ENCODE data around the gene CPN1.
"Not testable (repeated sequence)": the region's sequence is repeated elsewhere in the genome, so short reads cannot be mapped to it uniquely, and the experiment has no call there.

CPN1 gene

GRCh38 chr10:100081075-100082001, at the start of gene CPN1:
Gene CPN1, minus strand, starts transcription at chr10:100081869. Its CDS starts 244 bp downstream, at chr10:100081625.
- no peak for DNase-seq (ENCODE audit: low spot score)

- no peak for DNase-seq (ENCODE audit: low spot score)
Measured at GRCh38 chr10:100130831-100131230, 49.2 kb upstream of the CPN1 start.

DNA sequence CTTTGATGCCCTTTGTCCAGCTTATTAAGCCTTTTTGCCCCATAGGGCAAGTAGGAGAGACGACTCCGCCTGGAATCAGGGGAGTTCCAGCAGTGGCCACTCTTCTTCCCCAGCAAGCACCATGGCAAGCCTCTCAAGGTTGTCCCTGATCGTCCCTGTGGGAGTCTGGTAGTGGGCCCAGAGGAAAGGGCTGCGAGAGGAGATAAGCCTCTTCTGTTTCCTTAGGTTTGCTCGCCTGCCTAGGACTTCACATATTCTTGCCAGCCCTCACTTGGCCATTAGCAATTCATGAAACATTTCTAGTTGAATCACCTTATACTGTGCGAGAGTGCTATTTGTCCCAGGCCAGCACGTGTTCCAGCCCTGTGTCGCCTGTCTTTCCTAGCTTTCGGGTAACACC, 47.8 kb upstream of the CPN1 start:
- DNase-seq (ENCODE audit: low spot score), result no peak

DNA sequence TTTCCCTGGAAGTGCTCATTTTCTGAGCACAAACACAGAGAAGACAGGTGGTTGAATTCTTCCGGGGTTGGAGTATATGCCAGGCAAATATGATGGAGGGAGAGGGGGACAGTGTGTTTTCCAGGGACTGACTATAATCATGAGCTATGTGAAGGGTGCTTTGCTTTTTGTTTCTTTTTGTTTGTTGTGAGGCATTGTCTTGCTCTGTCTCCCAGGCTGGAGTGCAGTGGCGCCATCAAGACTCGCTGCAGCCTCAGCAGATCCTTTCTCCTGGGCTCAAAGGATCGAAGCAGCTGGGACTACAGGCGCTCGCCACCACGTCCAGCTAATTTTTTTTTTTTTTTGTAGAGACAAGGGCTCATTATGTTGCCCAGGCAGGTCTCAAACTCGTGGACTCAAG, 47.3 kb upstream of the CPN1 start:
- no peak for DNase-seq (ENCODE audit: low spot score)

DNA sequence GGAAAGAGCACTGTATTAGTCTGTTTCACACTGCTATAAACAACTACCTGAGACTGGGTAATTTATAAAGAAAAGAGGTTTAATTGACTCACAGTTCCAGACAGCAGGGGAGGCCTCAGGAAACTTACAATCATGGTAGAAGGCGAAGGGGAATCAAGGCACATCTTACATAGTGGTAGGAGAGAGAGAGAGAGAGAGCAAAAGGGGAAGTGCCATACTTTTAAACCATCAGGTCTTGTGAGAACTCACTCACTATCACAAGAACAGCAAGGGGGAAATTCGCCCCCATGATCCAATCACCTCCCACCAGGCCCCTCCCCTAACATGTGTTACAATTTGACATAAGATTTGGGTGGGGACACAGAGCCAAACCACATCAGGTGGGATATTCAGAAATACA, 43.7 kb upstream of the CPN1 start:
- not testable (repeated sequence) for DNase-seq (ENCODE audit: low spot score)

GRCh38 chr10:100124097-100124496, 42.4 kb upstream of the CPN1 start:
- no peak for DNase-seq (ENCODE audit: low spot score)

DNA sequence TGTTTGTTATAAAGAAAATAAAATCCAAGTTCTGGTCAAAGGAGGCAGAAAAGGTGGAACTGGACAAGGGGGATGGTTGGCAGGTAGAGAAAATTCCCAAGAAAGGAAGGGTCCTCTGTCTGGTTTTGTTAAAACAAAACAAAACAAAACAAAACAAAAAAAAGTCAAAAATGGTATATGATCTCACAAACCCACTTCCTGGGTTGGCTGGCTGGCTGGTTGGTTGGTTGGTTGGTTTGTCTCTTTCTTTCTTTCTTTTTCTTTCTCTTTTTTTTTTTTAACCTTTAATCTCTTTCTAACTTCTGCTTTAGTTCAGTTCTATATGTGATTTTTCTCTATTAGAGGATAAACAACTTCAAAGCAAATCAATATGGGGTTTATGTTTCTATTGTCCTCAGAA, 41.1 kb upstream of the CPN1 start:
- no peak for DNase-seq (ENCODE audit: low spot score)

- DNase-seq (ENCODE audit: low spot score), result no peak
Measured at GRCh38 chr10:100120550-100120949, 38.9 kb upstream of the CPN1 start.

DNA sequence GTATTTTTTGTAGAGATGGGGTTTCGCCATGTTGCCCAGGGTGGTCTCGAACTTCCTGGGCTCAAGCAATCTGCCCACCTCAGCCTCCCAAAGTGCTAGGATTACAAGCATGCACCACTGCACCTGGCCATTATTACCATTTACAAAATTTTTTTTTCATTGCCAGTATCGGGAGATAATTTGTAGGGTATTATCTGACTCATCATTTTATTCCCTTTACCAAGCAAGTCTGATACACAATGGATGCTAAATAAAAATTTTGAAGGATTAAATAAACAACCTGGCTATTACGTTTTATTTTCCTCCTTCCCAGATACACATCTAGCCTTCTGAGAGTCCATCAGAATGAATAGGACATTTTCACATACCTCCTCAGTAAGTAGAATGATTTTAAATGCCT, 38.1 kb upstream of the CPN1 start:
- DNase-seq (ENCODE audit: low spot score), result no peak

DNA sequence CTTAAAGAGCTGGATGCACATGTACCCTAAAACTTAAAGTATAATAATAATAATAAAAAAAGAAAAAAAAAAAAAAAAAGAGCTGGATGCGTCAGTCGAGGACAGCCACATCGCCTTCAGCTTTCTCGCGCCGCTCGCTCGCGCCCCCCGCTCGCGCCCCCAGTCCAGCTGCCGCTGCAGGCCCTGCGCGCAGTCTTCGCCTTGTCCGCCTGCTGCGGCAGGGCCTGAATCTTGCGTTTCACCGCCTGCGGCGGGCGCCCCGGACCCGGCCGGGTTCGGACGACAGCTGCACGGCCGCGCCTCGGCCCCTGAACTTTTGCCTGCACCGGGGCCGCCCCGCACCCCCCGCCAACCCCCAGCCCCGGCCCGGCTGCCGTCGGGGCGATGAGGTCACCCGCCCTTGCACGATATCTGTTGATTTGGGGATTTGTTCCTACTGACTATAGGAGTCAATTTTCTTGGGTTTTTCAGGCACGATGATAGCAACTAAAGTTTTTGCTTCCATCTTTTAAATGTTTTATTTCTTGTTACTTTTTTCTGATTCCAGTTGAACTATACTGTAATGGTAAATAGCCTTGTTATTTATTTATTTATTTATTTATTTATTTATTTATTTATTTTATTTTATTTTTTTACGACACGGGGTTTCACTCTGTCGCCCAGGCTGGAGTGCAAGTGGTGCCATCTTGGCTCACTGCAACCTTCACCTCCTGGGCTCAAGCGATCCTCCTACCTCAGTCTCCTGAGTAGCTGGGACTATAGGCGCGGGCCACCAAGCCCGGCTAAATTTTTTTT, 33.5 kb upstream of the CPN1 start:
- DNase-seq (ENCODE audit: low spot score), result no peak

DNA sequence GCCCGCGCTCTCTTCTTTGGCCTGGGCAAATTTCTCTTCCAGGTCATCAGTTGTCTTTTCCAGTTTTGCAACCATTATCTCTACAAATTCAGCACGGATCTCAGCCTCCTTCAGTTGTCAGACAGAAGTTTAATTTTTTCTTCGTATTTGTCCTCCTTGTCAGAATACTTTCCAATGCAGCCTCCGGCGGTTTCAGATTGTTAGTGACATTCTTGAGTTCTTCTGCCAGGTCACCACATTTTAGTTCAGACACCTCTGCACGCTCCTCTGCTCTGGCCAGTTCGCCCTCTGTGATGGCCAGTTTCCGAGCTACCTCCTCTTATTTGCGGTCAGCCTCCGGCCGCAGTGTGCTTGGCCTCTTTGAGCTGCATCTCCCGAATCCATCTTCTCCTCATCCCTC, 32.8 kb upstream of the CPN1 start:
- DNase-seq (ENCODE audit: low spot score), result no peak

- DNase-seq (ENCODE audit: low spot score), result no peak
Measured at GRCh38 chr10:100109670-100110069, 28.0 kb upstream of the CPN1 start.

- DNase-seq (ENCODE audit: low spot score), result no peak
Measured at GRCh38 chr10:100106865-100107264, 25.2 kb upstream of the CPN1 start.

DNA sequence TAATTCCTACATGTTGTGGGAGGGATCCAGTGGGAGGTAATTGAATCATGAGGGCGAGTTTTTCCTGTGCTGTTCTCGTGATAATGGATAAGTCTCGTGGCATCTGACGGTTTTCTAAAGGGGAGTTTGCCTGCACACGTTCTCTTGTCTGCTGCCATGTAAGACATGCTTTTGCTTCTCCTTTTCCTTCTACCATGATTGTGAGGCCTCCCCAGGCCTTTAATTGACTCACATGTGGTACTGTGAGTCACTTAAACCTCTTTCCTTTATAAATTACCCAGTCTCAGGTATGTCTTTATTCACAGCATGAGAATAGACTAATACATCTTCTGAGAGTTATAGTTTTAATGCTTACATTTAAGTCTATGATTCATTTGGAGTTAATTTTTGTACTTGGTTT, 22.6 kb upstream of the CPN1 start:
- DNase-seq (ENCODE audit: low spot score), result no peak

- no peak for DNase-seq (ENCODE audit: low spot score)
Measured at GRCh38 chr10:100103581-100103980, 21.9 kb upstream of the CPN1 start.

DNA sequence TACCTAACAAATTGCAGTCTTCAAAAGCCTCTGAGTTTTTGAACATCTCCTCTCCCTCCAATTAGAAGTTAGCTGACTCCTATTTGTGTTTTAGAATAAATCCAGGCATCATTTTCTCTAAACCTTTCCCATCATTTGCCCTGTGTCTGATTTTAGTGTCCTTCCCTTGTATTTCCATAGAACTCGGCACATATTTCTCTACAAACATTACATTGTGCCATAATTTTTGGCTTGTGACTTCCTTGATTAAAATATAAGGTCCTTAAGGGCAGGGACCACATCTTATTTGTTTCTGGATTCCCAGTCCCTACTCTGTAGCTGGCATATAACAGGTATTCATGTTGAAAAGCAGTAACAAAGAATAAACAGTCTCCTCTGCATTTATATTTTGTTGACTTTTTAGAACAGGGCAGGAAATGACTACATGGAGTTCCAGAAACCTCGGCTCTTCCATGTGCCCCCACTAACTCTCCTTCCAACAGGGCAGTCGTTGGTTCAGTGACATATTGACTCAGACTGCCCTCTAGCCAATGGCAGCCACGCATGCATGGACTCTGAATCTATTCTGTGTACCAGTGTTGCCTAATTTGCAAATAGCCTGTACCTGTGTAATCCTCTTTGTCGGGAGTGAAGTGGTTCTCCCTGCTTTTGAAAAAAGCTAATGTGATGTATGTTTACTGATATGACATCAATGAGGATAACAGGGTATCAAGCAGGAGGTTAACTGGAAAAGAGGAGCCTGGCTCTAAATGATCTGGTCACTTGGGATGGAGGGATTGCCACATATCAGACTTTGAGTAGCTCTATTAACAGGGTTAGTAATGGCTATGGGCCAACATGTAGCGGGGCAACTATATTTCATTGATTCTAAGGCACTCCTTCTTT, 19.8 kb upstream of the CPN1 start:
- peak; percentile 31 for DNase-seq (ENCODE audit: low spot score)

GRCh38 chr10:100100651-100101184, 19.0 kb upstream of the CPN1 start:
- peak; percentile 31 for DNase-seq (ENCODE audit: low spot score)

DNA sequence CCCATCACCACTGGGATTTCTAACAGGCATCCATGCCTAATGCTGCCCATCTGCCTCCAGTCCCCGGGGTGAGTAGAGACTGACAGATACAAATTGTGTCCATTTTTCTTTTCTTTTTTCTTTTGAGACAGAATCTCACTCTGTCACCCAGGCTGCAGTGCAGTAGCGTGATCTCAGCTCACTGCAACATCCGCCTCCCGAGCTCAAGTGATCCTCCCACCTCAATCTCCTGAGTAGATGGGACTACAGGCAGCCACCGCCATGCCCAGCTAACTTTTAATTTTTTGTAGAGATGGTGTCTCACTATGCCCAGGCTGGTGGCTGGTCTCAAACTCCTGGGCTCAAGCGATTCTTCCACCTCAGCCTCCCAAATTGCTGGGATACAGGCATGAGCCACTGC, 7.6 kb upstream of the CPN1 start:
- DNase-seq (ENCODE audit: low spot score), result no peak

GRCh38 chr10:100086708-100087107, 5.0 kb upstream of the CPN1 start:
- DNase-seq (ENCODE audit: low spot score), result not testable (repeated sequence)

DNA sequence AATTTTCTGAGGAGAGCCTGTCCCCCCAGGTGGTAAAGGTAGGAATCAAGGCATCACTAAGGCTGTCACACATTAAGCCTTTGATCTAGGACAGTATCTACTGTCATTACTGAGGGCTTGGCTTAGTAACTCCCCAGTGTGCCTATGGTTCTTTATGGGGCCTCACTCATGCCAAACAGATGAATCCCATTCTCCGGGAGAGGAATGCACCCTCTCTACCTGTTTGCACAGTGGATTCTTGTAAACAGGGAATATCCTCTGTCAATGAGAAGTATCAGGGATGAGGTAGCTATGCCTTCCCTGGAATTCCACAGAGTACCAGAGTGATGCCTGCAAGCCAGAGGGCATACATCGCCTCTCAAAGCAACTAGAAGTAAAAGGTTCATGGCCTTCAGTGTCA, 3.9 kb upstream of the CPN1 start:
- DNase-seq (ENCODE audit: low spot score), result no peak

DNA sequence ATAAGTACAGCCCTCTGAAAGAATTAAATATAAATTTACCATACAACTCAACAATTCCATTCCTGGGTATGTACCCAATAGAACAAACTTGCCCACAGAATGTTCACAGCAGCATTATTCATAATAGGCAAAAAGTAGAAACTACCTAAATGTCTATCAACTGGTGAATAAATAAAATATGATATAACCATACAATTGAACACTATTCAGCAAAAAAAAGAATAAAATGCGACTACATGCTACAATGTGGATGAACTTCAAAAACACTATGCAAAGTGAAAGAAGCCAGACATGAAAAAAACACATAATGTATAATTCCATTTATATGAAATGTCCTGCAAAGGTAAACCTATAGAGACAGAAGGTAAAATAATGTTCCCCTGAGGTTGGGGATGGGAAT, 2.0 kb upstream of the CPN1 start:
- DNase-seq (ENCODE audit: low spot score), result no peak

DNA sequence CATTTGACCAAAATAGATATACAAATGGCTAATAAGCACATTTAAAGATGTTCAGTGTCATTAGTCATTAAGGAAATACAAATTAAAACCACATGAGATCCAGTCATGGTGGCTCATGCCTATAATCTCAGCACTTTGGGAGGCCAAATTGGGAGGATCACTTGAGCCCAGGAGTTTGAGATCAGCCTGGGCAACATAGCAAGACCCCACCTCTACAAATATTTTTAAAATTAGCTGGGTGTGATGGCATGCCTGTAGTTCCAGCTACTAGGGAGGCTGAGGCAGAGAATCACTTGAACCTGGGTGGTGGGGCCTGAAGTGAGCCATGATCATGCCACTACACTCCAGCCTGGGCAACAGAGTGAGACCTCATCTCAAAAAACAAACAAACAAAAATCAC, 607 bp upstream of the CPN1 start:
- not testable (repeated sequence) for DNase-seq (ENCODE audit: low spot score)
